GM12891 (cell line): ENCODE data around the gene APBB1.

ENCODE experiments used
- PAX5 ChIP-seq: IDR thresholded peaks from 2 replicates; pipeline ENCODE4 v1.6.1; 2011; ENCODE audit warnings: low read length, moderate library complexity, mild to moderate bottlenecking; ENCODE audit not compliant: insufficient read depth, severe bottlenecking
- POLR2A ChIP-seq: IDR thresholded peaks from 2 replicates; pipeline ENCODE4 v1.6.1; 2011; ENCODE audit warnings: low read depth, low read length, control low read depth
- POLR2AphosphoS5 ChIP-seq: IDR thresholded peaks from 2 replicates; pipeline ENCODE4 v1.6.1; 2011; ENCODE audit warnings: low read depth, low read length, control low read depth
- SPI1 ChIP-seq: IDR thresholded peaks from 2 replicates; pipeline ENCODE4 v1.6.1; 2011; ENCODE audit warnings: low read depth, low read length, control low read depth
- TAF1 ChIP-seq: IDR thresholded peaks from 2 replicates; pipeline ENCODE4 v1.6.1; 2011; ENCODE audit warnings: low read depth, low read length, control low read depth

DNA sequence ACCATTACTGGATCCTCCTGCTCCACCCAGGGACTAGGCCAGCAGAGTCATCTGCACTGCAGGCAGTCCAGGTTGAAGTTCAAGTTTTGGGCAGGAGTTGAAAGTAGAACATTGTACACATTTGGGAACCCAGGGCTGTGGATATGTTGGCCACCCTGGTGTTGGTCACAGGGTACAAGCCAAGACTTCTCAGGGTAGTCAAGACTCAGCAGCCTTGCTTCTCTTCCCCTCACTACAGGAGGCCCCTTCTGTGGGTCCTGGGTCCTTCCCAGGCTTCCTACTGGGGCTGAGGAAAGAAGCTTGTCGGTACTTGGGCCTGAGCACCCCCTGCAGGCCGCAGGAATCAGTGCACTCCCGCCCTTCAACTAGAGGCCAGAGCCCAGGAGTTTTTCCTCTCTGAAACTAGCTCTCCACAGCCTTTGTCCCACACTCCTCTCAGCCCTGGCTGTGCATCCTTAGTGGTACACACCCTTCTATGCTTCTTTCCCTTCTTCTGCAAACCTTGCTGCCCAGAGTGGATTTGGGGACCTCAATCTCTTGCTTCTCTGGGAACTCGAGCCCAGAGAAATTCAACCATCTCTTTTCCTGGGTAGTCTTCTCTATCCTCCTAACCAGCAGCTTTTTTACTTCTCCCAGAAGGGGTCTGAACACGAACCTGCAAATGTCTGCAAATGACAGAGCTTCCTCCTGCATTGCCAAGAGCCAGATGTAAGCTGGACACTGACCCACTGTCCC, 24.5 kb upstream of the APBB1 start:
- no peak for TF ChIP-seq POLR2AphosphoS5
- no peak for TF ChIP-seq POLR2A
- no peak for TF ChIP-seq TAF1
- TF ChIP-seq PAX5: no peak
- no peak for TF ChIP-seq SPI1
